HG02798 (cell line): ENCODE results near the gene GLDN.

ENCODE experiments used
- ATAC-seq: cut with Tn5 transposase; IDR thresholded peaks from one replicate; pipeline ENCODE4 v1.9.1; 2021; ENCODE audit warnings: mild to moderate bottlenecking; ENCODE audit not compliant: unreplicated experiment, poor library complexity

GLDN gene

GRCh38 chr15:51341366-51342226, at the start of gene GLDN:
Gene GLDN (plus strand): TSS chr15:51341655. CDS start chr15:51341685, 30 bp downstream.
- no peak for ATAC-seq

DNA sequence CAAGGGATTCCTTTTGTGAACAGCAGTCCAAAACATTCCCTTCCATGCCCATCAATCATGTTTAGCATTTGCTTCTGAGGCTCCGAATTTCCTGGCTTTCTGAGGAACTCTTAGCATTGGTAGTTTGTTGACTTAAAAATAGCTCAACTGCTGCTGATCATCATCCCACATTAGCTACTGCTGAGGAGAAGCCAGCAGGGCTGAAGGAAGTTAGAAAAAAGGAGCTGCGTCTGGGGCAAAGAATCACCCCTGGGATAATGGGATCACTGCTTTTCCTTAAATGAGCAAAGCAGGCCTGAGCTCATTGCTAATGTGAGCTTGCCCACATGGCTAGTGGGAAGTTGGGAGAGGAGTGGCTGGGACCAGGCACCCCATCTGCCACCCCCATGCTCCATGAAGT, 42.8 kb upstream of the GLDN start:
- ATAC-seq = no peak

DNA sequence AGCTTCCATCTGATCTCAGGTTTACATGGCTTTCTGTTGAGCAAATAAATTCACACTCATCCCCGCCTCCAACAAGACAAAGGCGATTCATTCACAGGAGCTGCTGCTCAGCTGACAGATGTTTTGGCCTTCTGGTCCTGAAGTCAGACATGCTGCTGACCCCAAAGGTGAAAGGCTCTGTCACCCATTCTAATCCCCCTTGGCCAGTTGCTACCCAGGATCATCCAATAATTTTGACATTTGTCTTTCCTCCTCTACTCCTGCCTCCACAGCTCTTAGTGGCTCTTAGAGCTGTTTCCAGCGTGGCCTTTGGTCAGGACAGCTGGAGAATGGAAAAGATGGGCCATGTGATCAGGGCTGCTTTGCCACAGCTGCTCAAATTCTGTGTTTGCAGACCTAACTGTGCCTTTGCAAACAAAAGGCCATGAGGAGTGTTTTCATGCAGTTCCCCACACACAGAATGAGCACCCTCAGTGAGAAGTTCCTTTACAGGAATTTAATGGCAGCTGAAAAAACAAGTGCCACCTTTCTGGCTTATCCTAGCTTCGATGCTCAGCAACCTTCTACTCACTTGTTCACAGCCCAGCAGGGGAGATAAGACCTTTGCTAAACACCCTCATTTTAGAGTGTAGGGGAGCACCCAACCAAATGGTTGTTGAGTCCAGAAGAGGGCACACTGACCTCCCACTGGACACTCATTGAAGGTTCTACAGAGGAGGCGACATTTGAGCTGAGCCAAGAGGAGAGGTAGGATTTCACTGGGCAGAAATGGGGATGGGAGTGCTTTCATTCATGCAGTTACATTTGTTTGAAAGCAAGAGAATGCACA, 42.1 kb upstream of the GLDN start:
- no peak for ATAC-seq

GRCh38 chr15:51302480-51302879, 39.0 kb upstream of the GLDN start:
- no peak for ATAC-seq

- ATAC-seq = no peak
Measured at GRCh38 chr15:51303462-51303980, 37.9 kb upstream of the GLDN start.

DNA sequence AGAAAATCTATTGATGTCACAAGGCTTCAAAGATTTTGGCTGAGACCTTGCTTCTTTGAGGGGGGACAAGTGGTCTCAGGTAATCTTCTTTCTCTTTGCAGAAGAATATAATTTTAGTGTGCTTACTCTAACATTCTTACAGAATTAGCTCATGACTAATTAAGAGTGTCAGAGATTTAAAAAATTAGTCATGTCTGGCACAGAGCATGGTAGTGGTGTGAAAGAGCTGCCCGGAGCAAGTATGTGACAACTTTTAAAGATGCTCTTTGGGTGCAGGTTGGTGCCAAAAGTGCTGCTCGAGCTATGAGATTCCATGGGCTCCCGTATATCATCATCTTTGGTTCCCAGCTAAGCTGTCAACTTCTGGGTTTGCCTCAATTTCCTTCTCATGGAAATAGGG, 34.1 kb upstream of the GLDN start:
- no peak for ATAC-seq

DNA sequence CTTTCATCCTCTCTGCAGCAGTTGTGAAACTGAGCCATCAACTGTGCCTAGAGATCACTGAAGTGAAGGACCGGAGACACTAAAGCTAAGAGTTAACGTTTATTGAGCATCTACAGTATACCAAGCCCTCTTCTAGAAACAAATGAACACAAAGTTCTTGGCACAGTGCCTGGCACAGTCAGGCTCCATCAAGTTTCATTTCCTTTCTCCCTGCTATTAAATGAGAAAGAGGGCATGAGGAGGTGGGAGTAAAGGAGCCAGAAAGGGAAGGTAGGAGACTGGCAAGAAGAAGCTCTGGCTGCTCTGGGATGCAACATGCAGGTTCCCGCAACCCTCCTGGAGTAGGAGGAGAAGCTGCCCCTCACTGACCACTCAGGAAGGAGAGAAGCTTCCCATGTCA, 33.6 kb upstream of the GLDN start:
- ATAC-seq = no peak

- no peak for ATAC-seq
Measured at GRCh38 chr15:51310064-51310463, 31.4 kb upstream of the GLDN start.

DNA sequence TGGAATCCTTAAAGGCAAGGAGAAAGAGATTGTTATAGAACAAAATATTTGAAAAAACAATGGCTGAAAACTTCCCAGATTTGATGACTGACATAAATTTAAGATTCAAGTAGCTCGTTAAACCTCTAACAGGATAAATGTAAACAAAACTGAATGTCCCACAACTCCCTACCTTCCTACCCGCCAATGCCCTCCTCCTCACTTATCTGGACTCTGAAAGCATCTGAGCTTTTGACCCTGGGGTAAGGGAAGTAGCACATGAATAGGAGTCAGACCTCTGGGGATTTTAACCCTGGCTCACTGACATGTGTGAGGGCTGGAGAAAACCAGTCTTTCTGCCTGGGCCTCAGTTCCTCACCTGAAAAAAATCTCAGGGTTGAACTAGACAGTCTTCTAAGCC, 29.9 kb upstream of the GLDN start:
- ATAC-seq = no peak

GRCh38 chr15:51312166-51313073, 29.0 kb upstream of the GLDN start:
- no peak for ATAC-seq

DNA sequence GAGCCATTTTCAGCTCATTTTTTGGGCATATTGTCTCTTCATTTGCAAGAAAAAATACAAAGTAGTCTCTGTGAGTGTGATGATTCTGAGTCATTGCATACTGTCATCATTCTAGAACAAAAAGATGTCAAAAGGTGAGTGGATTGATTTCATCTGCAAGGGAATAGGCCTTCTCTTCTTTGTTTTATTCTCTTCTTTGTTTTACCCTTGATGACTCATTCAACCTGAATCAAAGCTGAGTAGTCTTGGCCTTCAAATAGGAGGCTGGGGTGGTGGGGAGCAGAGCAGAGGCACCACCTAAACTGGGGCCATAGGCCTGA, 28.4 kb upstream of the GLDN start:
- no peak for ATAC-seq

DNA sequence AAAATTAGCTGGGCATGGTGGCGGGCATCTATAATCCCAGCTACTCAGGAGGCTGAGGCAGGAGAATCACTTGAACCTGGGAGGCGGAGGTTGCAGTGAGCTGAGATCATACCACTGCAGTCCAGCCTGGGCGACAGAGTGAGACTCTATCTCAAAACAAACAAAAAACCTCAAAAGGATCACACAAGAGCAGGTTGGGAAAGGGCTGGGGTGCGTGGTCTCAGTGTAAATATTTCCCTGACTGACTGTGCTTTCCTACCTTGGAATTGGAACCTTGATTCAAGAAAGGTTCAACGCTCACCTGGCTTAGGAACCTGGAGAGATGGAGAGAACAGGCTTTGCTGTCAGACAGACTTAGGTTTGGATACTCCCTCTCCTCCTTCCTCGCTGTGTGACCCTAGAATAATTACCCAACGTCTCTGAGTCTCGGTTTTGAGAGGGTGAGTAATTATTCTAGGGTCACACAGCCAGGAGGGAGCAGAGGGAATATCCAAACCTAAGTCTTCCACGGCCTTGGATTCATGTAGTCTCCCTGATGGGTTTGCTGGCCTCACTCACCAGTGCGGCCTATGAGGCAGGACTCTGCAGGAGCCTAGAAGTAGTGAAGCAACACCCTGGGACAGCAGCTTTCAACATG, 27.7 kb upstream of the GLDN start:
- ATAC-seq = no peak

- ATAC-seq = no peak
Measured at GRCh38 chr15:51314391-51315337, 26.8 kb upstream of the GLDN start.

GRCh38 chr15:51315726-51316125, 25.7 kb upstream of the GLDN start:
- no peak for ATAC-seq

DNA sequence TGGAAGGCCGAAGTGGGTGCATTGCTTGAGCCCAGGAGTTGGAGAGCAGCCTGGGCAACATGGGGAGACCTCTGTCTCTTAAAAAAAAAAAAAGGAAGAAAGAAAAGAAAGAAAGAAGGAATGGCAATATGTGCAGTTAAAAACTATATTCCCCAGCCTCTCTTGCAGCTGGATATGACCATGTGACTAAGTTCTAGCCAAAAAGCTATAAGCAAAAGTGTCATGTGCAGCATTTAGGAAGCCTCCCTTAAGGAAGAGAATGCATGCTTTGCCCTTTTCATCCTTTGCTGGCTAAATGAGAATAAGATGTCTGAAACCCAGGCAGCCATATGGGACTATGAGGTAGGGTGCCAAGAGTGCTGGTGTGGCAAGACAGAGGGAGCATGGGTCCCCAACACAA, 24.8 kb upstream of the GLDN start:
- ATAC-seq = no peak

GRCh38 chr15:51318382-51319150, 22.9 kb upstream of the GLDN start:
- ATAC-seq = no peak

DNA sequence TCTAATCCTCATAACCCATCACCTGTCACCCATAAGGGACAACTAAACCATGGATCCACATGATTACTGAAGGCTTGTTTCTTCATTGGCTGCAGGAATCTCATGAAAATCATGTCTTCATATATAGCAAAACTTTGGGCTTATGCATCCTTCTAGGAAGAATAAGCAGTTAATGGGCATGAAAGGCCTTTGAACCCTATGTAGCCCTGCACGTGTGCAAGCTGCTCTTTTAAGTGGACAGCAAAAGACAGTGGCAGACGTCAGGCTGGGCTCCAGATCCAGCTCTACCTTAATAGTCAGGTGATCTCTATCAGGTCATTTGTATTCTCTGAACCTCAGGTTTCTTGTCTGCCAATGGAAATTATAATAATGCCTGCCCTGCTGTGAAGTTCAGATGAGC, 21.9 kb upstream of the GLDN start:
- ATAC-seq = no peak

GRCh38 chr15:51320843-51321242, 20.6 kb upstream of the GLDN start:
- ATAC-seq = no peak
